Right ventricle myocardium superior (tissue), 1 donor: ENCODE data around the gene KCTD14. TPM values are rescaled to one million over a fixed set of nuclear protein-coding genes. Genes with fewer than 3 reads are reported as not detected.
"Not testable (repeated sequence)": the region's sequence is repeated elsewhere in the genome, so short reads cannot be mapped to it uniquely, and the experiment has no call there.

Experiments used
- ATAC-seq: fragments of 200-7000 bp; cut with Tn5 transposase; one replicate; pipeline ENCODE4 v1.9.1; 2020; ENCODE audit warnings: mild to moderate bottlenecking; ENCODE audit not compliant: poor library complexity
- DNase-seq: peaks from one replicate; pipeline ENCODE4 v3.0.0-alpha.2; 2020
- intact Hi-C: fragments of 100-400 bp; cut with DNase I; formaldehyde crosslinking; loops from one replicate; pipeline ENCODE4 v1.11.2; 2022
- total RNA-seq: library from RNA; stranded (reverse); fragmentation: NEBNext Ultra II Directional; extraction: Animal tissue kit (Norgen Biotek cat#: 25700); gene quantifications from one replicate; pipeline ENCODE4 v1.2.1, GENCODE V29; 2021
- donor health status: DM: no; HTN: yes; CAD: no; lungs with severe emphysema.

KCTD14 gene
- total RNA-seq, 1 donor from 2014 or later = not detected

DNA sequence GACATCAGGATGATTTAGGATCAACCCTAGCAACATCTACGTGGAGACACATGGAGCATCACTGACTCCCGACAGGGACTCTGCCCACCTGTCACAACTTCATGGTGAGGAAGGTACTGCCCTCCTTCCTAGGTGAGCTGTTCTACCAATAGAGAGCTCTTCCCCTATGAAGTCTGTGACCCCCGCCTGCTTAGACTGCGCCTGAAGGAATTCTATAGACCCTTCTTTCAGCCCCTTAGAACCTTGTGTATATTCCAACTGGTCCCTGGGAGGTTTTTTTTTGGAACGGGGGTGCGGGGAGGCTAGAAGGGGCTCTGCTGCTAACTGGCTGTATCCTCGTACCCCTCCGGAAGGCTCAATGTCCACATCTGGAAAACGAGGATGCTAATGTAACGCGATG lies 29.2 kb downstream of the KCTD14 start:
- ATAC-seq (no peak), DNase-seq (no peak)
- intact Hi-C loops = no loop called here

DNA sequence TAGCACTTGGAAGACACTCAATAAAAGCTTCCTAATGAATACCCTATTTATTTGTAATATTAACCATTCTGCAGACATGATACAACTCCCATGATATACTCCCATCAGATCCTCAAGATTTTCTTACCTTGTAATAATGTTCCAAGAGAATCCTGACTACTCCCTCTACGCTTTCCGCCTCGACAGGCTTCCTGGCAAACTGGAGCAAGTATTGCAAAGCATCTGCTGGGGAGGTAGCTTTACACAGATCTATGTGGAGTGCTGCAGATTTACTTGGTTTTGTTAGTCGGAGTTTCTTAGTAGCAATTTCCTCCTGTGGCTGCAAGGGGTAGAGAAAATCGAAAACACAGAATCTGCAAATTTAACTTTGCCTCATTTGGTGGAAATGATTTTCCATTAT lies 32.1 kb downstream of the KCTD14 start:
- intact Hi-C loops = no loop called here

DNA sequence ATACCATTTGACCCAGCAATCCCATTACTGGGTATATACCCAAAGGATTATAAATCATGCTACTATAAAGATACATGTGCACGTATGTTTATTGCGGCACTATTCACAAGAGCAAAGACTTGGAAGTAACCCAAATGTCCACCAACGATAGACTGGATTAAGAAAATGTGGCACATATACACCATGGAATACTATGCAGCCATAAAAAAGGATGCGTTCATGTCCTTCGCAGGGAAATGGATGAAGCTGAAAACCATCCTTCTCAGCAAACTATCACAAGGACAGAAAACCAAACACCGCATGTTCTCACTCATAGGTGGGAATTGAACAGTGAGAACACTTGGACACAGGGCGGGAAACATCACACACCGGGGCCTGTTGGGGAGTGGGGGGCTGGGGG lies 36.6 kb downstream of the KCTD14 start:
- DNase-seq, ATAC-seq, intact Hi-C loops: not testable (repeated sequence)

More for the DNA sequence above, 32.1 kb downstream of the KCTD14 start:
- DNase-seq = no peak
- no peak for ATAC-seq

DNA sequence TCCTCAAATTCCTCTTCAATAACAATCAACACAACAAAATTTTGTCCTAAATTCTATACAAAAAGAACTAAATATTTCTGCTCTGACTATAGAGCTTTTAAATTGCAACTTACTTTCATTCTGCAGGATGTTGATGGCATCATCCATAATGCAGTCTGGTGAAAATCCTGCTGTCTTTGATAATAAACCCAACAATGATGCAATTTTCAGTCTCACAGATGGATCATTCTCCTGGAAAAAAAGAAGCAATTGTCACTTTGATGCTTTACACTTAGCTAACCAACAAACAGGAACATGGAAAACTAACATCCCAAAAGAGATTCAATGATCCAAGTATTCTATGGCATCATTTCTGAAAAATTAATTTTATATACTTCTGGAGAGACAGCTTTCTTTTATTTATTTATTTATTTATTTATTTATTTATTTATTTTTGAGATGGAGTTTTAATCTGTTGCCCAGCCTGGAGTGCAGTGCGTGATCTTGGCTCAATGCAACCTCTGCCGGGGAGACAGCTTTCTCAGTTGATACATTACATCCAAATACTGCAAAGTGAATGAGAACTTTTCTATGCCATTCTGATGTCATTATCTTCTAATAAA lies 41.6 kb downstream of the KCTD14 start:
- DNase-seq (no peak), ATAC-seq (no peak)
- intact Hi-C loops = no loop called here

DNA sequence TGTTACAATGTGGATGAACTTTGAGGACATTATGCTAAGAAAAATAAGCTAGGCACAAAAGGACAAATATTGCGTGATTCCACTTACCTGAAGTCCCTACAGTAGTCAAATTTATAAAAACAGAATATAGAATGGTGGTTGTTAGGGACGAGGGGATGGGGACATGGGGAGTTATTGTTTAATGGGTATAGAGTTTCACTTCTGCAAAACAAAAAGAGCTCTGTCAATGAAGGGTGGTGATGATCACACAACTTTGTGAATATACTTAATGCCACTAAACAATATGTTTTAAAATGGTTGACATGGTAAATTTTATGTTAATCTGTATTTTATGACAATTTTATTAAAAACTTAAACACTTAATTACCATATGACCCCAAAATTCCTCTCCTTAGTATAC lies 54.7 kb downstream of the KCTD14 start:
- intact Hi-C loops = no loop called here
- DNase-seq = no peak
- no peak for ATAC-seq

DNA sequence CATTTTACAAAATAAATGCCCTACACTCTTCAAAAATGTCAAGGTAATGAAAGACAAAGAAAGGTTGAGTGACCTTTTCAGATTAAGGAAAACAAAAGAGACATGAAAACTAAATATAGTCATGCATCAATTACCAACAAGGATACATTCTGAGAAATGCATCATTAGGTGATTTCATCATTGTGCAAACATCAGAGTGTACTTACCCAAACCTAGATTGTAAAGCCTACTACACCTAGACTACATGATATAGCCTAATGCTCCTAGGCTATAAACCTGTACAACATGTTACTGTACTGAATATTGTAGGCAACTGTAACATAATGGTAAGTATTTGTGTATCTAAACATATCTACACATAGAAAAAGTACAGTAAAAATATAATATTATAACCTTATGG lies 55.3 kb downstream of the KCTD14 start:
- intact Hi-C loops = no loop called here
- ATAC-seq = no peak
- DNase-seq = no peak

DNA sequence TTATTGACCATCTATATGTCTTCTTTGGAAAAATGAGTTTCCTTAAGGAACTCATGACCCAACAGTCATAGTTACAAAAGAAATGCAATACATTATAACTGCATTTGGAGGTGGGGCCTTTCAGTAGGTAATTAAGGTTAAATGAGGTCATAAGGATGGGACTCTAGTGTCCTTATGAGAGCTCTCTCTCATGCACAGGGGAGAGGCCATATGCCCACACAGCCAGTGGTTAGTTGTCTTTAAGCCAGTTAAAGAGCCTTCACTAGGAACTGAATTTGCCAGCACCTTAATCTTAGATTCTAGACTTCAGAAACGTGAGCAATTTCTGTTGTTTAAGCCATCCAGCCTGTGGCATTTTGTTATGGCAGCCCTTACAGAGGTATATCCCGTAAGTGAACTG lies 56.0 kb downstream of the KCTD14 start:
- DNase-seq = no peak
- intact Hi-C loops = no loop called here
- ATAC-seq = no peak

DNA sequence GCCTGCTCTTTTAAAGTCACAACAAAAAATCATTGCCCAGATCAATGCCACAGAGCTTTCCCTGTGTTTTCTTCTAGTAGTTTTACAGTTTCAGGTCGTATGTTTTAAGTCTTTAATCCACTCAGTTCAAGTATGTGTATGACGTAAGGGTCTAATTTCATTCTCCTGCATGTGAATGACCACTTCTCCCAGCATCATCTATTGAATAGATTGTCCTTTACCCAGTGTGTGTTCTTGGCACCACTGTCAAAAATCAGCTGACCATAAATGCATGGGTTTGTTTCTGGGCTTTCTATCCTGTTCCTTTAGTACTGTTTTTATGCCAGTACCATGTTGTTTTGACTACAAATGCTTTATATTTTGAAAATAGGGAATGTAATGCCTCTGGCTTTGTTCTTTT lies 56.7 kb downstream of the KCTD14 start:
- ATAC-seq (no peak), DNase-seq (no peak)
- intact Hi-C loops = no loop called here

Other genes starting within 250 kb of the KCTD14 start
- 37.7 TPM for gene RSF1, start 202.6 kb downstream of the KCTD14 start, total RNA-seq
- 127 TPM for gene AAMDC, start 202.1 kb downstream of the KCTD14 start, total RNA-seq
- 19.6 TPM for gene INTS4, start 28.6 kb downstream of the KCTD14 start, total RNA-seq
- gene THRSP, start 40.6 kb upstream of the KCTD14 start, total RNA-seq = 2.6 TPM
- gene NDUFC2, start 56.6 kb upstream of the KCTD14 start, total RNA-seq = 328 TPM
- 15.8 TPM for gene ALG8, start 116.3 kb upstream of the KCTD14 start, total RNA-seq
- 10.4 TPM for gene KCTD21, start 165.3 kb upstream of the KCTD14 start, total RNA-seq
- 4.6 TPM for gene USP35, start 165.6 kb upstream of the KCTD14 start, total RNA-seq